ENCODE data around the gene GABRA5. TPM values are rescaled to one million over a fixed set of nuclear protein-coding genes. Genes with fewer than 3 reads are reported as not detected.

GABRA5 gene
- total RNA-seq: not detected

GRCh38 chr15:26866298-26867199, at the start of gene GABRA5:
Gene GABRA5 (plus strand): TSS chr15:26867062. CDS start chr15:26869249, 2,187 bp downstream.

GRCh38 chr15:26970712-26971210, 103.9 kb downstream of the GABRA5 start, which contains the start of gene GABRG3:
Gene GABRG3 (plus strand): TSS chr15:26971181.

Other genes with a start within 250 kb of the GABRA5 start
- under 1 TPM; 0.07 to 0.13 TPM for gene GABRB3, start 94.0 kb upstream of the GABRA5 start, total RNA-seq
- not detected for gene GABRG3, start 104.1 kb downstream of the GABRA5 start, total RNA-seq